Measurements from ENCODE around the gene SMYD4.
"Not testable (repeated sequence)": the region's sequence is repeated elsewhere in the genome, so short reads cannot be mapped to it uniquely, and the experiment has no call there.

SMYD4 gene

GRCh38 chr17:1753767-1754429, 75.8 kb downstream of the SMYD4 start:
- no peak for DNase-seq

DNA sequence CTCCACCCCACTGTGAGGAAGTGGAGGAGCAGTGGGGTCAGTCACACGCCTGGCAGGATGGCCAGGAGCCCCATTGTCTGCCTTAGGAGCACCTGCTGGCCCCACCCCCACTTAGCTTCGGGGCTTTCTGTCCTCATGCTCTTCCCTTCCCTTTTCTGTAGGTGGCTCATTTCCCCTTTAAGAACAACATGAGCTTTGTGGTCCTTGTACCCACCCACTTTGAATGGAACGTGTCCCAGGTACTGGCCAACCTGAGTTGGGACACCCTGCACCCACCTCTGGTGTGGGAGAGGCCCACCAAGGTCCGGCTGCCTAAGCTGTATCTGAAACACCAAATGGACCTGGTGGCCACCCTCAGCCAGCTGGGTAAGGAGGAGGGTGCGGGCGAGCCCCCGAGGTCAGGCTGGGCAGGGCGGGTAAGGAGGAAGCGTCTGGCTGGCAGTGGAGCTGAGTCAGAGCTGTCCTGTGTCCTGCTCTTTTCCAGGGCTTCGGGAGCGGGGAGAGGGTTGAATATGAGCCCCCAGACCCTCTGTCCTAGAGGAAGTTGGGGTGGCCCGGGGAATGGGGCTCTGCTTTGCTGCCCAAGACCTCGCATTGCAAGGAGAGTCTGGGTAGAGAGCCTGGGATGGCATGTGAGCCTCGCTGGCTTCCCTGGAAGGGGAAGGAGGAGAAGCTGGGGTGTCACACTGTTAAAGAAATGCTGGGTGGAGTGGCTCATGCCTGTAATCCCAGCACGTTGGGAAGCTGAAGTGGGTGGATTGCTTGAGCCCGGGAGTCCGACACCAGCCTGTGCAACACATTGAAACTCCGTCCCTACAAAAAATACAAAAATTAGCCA, 77.1 kb downstream of the SMYD4 start:
- no peak for DNase-seq

- DNase-seq, result no peak
These were observed 79.1 kb downstream of the SMYD4 start for GRCh38 chr17:1750628-1751027.

- DNase-seq, result no peak
These were observed 82.6 kb downstream of the SMYD4 start for GRCh38 chr17:1746975-1747543.

DNA sequence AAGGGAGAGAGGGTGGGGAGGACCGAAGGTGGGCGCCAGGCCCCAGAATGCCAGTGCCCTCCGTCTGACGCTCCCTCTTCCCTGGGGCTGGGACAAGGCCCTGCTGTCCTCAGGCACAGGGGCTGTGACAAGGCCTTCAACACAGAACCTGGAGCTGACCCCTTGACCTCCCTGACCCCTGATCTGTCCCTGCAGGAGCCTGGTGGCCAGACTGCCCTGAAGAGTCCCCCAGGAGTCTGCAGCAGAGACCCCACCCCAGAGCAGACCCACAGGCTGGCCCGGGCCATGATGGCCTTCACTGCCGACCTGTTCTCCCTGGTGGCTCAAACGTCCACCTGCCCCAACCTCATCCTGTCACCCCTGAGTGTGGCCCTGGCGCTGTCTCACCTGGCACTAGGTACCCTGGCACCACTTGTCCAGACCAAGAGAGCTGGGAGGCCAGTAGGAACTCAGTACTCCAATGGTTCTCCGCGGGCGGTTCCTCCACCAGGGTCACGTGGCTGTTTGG, 84.1 kb downstream of the SMYD4 start:
- DNase-seq, result no peak

- no peak for DNase-seq
These were observed 84.9 kb downstream of the SMYD4 start for GRCh38 chr17:1744551-1745512.

GRCh38 chr17:1743088-1743439, 86.6 kb downstream of the SMYD4 start:
- DNase-seq, result no peak

DNA sequence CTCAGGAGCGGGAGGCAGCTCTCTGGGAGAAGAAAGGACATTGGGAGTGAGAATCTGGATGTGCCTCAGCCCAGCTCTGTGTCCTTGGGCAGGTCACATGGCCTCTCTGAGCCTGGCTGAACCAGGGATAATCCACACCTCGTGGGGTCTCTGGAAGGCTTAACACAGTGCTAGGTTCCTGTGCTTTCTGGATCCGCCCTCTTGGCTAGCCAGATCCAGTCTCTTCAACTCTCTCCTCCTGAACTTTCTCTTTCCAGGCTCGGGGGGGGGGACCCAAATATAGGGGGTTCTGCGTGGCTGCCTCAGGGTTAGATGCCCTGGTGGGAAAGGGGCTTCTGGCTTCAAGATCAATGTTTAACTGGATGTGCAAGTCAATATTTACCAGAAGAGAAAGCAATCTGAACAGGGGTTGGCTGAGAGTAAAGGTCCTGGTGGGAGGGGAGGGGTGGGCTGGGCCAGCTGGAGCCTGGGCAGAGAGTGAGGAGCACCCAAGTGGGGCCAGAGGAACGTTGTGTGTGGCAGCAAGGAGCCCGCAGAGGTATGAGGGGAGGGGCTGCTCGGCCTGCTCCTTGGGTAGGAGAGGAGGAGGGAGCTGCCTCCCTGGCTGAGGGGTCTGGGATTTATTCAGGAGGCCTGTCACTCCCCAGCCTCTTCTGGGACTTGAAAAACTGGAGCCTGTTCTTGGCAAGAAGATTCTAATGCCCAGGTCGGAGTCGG, 87.2 kb downstream of the SMYD4 start, which contains the start of gene SERPINF2:
Gene SERPINF2, plus strand, starts transcription at position 501 of the 717 bp plus-strand sequence. CDS start 2,125 bp downstream, outside the sequence.
- DNase-seq, result no peak

DNA sequence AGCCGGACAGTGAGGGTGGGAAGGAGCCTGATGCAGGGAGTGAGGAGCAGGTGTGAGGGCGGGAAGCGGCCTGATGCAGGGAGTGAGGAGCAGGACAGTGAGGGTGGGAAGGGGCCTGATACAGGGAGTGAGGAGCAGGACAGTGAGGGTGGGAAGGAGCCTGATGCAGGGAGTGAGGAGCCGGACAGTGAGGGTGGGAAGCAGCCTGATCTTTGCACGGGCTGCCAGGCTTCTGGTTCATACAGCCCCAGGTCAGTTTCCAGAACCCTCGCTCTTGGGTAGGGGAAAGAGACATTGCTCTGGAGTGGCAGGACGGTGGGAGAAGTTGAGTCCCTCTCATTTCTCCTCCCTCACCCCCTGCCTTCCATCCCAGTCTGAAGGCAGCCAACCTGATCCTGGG, 87.8 kb downstream of the SMYD4 start:
- not testable (repeated sequence) for DNase-seq

- no peak for DNase-seq
These were observed 92.0 kb downstream of the SMYD4 start for GRCh38 chr17:1737531-1738291.

DNA sequence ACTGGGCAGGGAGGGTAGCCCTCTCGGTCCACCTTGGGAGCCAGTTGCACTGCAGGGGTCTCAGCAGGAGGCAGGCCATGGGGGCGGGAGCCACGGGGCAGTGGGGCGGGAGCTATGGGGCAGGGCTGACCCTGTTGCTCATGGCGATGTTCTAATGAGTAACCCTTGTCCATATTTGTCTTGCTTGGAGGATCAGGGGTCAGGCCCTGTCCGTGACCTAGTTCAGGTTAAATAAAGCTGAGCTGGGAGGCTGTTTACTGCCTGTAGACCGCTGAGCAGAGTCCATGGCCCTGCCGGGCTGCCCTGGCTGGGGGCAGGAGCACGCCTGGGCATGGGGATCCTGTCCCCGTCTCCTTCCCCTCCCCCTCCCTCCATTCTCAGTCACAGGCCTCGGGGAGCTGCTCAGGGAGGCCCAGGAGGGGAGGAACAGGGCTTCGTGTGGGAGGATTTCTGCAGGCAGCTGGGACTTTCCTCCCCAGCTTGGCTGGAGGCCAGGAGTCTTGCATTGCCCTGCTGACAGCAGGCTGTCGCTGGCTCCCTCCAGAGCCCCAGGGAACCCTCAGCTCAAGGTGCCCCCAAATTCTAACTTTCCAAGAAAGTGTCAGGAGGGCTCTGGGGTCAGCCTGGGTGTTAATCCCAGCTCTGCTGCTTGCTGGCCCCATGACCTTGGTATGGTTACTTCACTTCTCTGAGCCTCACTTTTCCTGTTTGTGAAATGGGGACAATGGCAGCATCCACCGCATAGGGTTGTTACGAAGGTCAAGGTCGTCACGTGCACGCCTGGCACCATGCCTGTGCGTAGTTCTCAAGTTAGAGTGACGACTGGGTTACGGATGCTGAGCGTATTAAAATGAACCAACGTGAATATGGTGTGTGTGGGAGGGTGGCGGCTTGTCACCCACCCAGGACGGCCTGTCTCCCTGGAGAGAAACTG, 93.1 kb downstream of the SMYD4 start:
- DNase-seq, result peak; percentile 66

DNA sequence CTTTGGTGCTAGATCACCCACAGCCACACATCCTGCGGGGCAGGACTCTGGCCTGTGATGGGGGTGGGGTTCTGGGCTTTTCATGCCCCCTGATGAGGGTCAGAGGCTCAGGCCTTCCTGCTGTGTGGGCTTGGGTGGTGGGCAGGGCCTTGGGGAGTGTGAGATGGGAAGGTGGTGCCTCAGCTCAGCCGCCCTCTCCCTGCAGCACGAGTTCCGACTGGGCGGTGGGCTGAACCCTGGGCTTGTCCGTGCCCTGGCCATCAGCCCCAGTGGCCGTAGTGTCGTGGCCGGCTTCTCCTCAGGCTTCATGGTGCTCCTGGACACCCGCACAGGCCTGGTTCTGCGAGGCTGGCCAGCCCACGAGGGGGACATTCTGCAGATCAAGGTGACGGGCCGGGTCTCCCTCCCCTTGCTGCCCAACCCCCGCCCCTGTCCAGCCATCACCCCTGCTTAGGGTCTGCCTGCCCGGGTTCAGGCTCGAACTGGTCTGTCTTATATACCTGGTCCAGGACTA, 93.8 kb downstream of the SMYD4 start:
- no peak for DNase-seq

GRCh38 chr17:1735418-1735817, 94.3 kb downstream of the SMYD4 start:
- no peak for DNase-seq

GRCh38 chr17:1733759-1734158, 95.9 kb downstream of the SMYD4 start:
- DNase-seq, result no peak

DNA sequence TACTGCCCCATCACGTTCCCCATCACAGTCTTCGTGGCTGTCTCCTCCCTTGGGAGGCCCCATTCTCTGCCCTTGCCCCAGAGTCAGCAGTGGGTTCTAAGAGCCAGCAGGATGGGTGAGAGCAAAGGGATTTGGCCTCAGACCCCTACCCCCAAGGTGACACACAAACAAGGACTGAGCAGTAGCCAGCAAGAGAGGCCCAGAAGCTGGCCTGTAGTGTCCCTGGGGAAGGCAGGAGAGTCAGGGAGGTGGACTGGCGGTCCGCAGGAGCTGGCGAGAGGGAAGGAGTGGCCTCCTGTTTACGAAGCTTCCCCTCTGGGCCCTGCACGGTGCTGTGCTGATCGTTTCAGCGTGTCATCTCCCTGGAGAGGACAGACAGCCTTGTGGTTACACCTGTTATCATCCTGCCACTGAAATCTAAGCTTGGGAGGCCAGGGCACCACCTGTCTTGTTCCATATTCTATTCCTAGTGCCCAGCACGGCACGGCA, 96.8 kb downstream of the SMYD4 start:
- DNase-seq, result no peak

DNA sequence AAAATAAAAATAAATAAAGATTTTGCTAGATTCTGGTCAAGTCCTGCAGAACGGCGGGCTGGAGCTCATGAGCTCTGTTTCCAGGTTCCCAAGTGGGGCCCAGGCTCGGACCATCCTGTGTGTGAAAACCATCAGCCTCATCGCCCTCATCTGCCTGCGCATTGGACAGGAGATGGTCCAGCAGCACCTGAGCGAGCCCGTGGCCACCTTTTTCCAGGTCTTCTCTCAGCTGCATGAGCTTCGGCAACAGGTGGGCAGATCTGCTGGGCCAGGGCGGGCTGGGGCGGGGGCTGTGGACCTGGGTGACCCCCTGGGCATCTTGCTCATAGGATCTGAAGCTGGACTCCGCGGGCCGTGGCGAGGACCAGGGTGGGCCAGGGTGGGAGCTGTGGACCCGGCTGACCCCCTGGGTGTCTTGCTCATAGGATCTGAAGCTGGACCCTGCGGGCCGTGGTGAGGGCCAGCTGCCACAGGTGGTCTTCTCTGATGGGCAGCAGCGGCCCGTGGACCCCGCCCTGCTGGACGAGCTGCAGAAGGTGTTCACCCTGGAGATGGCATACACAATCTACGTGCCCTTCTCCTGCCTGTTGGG, 97.4 kb downstream of the SMYD4 start:
- DNase-seq, result no peak

- DNase-seq, result no peak
These were observed 98.6 kb downstream of the SMYD4 start for GRCh38 chr17:1731194-1731506.

DNA sequence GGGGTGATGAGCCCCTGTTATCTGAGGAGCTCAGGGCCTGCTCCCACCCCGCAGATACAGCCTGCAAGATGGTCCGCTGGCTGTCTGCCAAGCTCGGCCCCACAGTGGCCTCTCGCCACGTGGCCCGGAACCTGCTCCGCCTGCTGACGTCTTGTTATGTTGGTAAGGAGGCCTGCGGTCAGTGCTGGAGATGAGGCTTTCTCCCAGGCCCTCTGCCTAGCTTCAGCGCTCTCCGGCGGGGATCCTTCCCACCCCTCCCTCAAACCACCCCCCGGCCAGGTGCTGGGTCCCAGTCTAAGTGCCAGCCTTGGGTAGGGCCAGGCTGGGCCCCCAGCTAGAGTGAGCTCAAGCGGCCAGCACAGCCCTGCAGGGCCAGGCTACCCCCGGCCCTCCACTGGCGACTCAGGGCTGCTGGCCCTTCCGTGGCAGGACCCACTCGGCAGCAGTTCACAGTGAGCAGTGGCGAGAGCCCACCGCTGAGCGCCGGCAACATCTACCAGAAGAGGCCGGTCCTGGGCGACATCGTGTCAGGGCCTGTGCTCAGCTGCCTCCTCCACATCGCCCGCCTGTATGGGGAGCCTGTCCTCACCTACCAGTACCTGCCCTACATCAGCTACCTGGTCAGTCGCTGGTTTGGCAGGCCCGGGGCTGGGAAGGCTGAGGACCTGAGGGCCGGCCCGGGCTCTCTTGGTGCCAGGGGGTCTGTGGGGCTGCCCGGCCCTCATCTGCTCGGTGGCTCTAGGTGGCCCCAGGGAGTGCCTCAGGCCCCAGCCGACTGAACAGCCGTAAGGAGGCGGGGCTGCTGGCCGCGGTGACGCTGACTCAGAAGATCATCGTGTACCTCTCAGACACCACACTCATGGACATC, 99.1 kb downstream of the SMYD4 start:
- DNase-seq, result no peak
